Measurements from ENCODE around the gene TAS2R43. TPM values are rescaled to one million over a fixed set of nuclear protein-coding genes. Genes with fewer than 3 reads are reported as not detected.
"Not testable (repeated sequence)": the region's sequence is repeated elsewhere in the genome, so short reads cannot be mapped to it uniquely, and the experiment has no call there.

Gene TAS2R43
- total RNA-seq, 1 experiment from 2014 or later = not detected

DNA sequence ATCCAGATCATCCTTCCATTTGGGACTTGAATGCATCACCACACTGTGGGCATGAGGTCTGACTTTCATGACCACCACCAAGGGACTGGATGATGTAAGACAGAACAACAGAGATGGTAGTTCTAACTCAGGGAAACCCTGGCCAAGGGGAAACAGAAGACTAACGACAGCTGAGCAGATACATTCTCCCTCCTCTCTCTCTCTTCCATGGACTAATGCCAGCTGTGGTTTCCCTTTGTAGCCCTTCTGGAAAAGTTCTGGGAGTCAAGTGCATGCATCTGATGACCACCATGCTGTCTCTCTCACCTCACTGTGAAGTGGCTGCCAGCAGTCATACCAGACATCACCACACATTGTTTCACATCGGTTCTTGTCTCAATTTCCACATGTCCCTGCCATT lies 38.9 kb upstream of the TAS2R43 start:
- Histone ChIP-seq H3K9ac (ENCODE audit: low read length) (no peak overlapping the region), H3K4me1 (ENCODE audit: insufficient read depth, low read length) (no peaks in the 10 kb centered on the region), H4K20me1 (ENCODE audit: low read length) (no peaks in the 10 kb centered on the region), H3K9me3 (ENCODE audit: low read length) (no peaks in the 10 kb centered on the region), H3K27me3 (ENCODE audit: low read length) (no peaks in the 10 kb centered on the region), H3F3A (ENCODE audit: low read length, unreplicated experiment) (no peaks in the 10 kb centered on the region), H3K9me2 (replicated peaks; ENCODE audit: low read length) (no peaks in the 10 kb centered on the region), H2AFZ (ENCODE audit: low read length) (no peak overlapping the region), H3K4me3 (ENCODE audit: low read length) (no peak overlapping the region), H3K27ac (ENCODE audit: low read length) (no peak overlapping the region), H3K36me3 (ENCODE audit: low read depth, low read length) (no peaks in the 10 kb centered on the region), H3K79me2 (ENCODE audit: low read length) (peaks cover 3% of the 10 kb centered on the region; the same call in 1 of the 2 replicates), H3K4me2 (ENCODE audit: low read length) (no peak overlapping the region)
- no peak for TF ChIP-seq EZH2phosphoT487 (IDR thresholded peaks at IDR 0.05; ENCODE audit: borderline replicate concordance, low read length)
- TF ChIP-seq, protein P1, sequence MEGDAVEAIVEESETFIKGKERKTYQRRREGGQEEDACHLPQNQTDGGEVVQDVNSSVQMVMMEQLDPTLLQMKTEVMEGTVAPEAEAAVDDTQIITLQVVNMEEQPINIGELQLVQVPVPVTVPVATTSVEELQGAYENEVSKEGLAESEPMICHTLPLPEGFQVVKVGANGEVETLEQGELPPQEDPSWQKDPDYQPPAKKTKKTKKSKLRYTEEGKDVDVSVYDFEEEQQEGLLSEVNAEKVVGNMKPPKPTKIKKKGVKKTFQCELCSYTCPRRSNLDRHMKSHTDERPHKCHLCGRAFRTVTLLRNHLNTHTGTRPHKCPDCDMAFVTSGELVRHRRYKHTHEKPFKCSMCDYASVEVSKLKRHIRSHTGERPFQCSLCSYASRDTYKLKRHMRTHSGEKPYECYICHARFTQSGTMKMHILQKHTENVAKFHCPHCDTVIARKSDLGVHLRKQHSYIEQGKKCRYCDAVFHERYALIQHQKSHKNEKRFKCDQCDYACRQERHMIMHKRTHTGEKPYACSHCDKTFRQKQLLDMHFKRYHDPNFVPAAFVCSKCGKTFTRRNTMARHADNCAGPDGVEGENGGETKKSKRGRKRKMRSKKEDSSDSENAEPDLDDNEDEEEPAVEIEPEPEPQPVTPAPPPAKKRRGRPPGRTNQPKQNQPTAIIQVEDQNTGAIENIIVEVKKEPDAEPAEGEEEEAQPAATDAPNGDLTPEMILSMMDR (conservative IDR thresholded peaks at IDR 0.05; ENCODE audit: low read depth, low read length) = no peak
- TF ChIP-seq EZH2 (IDR thresholded peaks at IDR 0.05; ENCODE audit: low read length, unreplicated experiment) = no peak
- POLR2A ChIA-PET (ENCODE audit: unreplicated experiment) = no interaction called here
- CTCF ChIA-PET = no interaction called here
- intact Hi-C loops (cut with micrococcal nuclease) = no loop called here
- BruUV-seq (replicated peaks) = no TSS peak
- DNase-seq = no peak
- no peak for ATAC-seq

- no peak overlapping the region for H3K9ac ChIP-seq (ENCODE audit: low read length)
- ChIA-PET CTCF (no interaction called here), POLR2A (ENCODE audit: unreplicated experiment) (no interaction called here)
- ATAC-seq (no peak), DNase-seq (no peak)
- TF ChIP-seq, protein P1 (conservative IDR thresholded peaks at IDR 0.05; ENCODE audit: low read depth, low read length) = no peak
- no peak for TF ChIP-seq EZH2 (IDR thresholded peaks at IDR 0.05; ENCODE audit: low read length, unreplicated experiment)
- no peak for TF ChIP-seq EZH2phosphoT487 (IDR thresholded peaks at IDR 0.05; ENCODE audit: borderline replicate concordance, low read length)
- H3K4me3 ChIP-seq (ENCODE audit: low read length) = no peak overlapping the region
- H2AFZ ChIP-seq (ENCODE audit: low read length) = no peak overlapping the region
- no peaks in the 10 kb centered on the region for H3K4me1 ChIP-seq (ENCODE audit: insufficient read depth, low read length)
- intact Hi-C loops (cut with micrococcal nuclease) = no loop called here
- no peaks in the 10 kb centered on the region for H3K36me3 ChIP-seq (ENCODE audit: low read depth, low read length)
- no peak overlapping the region for H3K4me2 ChIP-seq (ENCODE audit: low read length)
- no peaks in the 10 kb centered on the region for H3K9me3 ChIP-seq (ENCODE audit: low read length)
- H3K27me3 ChIP-seq (ENCODE audit: low read length) = no peaks in the 10 kb centered on the region
- H3F3A ChIP-seq (ENCODE audit: low read length, unreplicated experiment) = no peaks in the 10 kb centered on the region
- no peak overlapping the region for H3K27ac ChIP-seq (ENCODE audit: low read length)
- BruUV-seq (replicated peaks) = no TSS peak
- H4K20me1 ChIP-seq (ENCODE audit: low read length) = no peaks in the 10 kb centered on the region
- peaks cover 3% of the 10 kb centered on the region; the same call in 1 of the 2 replicates for H3K79me2 ChIP-seq (ENCODE audit: low read length)
- no peaks in the 10 kb centered on the region for H3K9me2 ChIP-seq (replicated peaks; ENCODE audit: low read length)
These were observed 38.3 kb upstream of the TAS2R43 start for GRCh38 chr12:11130382-11130781.

DNA sequence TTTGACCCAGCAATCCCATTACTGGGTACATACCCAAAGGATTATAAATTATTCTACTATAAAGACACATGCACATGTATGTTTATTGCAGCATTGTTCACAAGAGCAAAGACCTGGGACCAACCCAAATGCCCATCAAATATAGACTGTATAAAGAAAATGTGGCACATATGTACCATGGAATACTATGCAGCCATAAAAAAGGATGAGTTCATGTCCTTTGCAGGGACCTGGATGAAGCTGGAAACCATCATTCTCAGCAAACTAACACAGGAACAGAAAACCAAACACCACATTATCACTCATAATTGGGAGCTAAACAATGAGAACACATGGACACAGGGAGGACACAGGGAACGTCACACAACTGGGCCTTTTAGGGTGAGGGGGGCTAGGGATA lies 22.0 kb upstream of the TAS2R43 start:
- H3K4me1 ChIP-seq (ENCODE audit: insufficient read depth, low read length); H4K20me1 ChIP-seq (ENCODE audit: low read length); H3K4me3 ChIP-seq (ENCODE audit: low read length); H3K9ac ChIP-seq (ENCODE audit: low read length); H2AFZ ChIP-seq (ENCODE audit: low read length); H3K36me3 ChIP-seq (ENCODE audit: low read depth, low read length); H3K4me2 ChIP-seq (ENCODE audit: low read length); intact Hi-C loops (cut with micrococcal nuclease); BruUV-seq (replicated peaks); DNase-seq; H3K9me2 ChIP-seq (replicated peaks; ENCODE audit: low read length); H3K27ac ChIP-seq (ENCODE audit: low read length); ATAC-seq; H3F3A ChIP-seq (ENCODE audit: low read length, unreplicated experiment); CTCF ChIA-PET; POLR2A ChIA-PET (ENCODE audit: unreplicated experiment); H3K27me3 ChIP-seq (ENCODE audit: low read length); H3K9me3 ChIP-seq (ENCODE audit: low read length): not testable (repeated sequence)
- peaks cover 36% of the 10 kb centered on the region for H3K79me2 ChIP-seq (ENCODE audit: low read length)

DNA sequence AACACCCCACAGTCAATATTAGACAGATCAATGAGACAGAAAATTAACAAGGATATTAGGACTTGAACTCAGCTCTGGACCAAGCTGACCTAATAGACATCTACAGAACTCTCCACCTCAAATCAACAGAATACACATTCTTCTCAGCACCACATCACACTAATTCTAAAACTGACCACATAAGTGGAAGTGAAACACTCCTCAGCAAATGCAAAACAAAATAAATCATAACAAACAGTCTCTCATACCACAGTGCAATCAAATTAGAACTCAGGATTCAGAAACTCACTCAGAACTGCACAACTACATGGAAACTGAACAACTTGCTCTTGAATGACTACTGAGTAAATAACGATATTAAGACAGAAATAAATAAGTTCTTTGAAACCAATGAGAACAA lies 19.1 kb upstream of the TAS2R43 start:
- CTCF ChIA-PET; intact Hi-C loops (cut with micrococcal nuclease); H3F3A ChIP-seq (ENCODE audit: low read length, unreplicated experiment); H2AFZ ChIP-seq (ENCODE audit: low read length); H3K9me2 ChIP-seq (replicated peaks; ENCODE audit: low read length); H3K9ac ChIP-seq (ENCODE audit: low read length); H3K4me2 ChIP-seq (ENCODE audit: low read length); H3K9me3 ChIP-seq (ENCODE audit: low read length); DNase-seq; H3K4me1 ChIP-seq (ENCODE audit: insufficient read depth, low read length); POLR2A ChIA-PET (ENCODE audit: unreplicated experiment); BruUV-seq (replicated peaks); H3K36me3 ChIP-seq (ENCODE audit: low read depth, low read length); H3K4me3 ChIP-seq (ENCODE audit: low read length); ATAC-seq; H3K27ac ChIP-seq (ENCODE audit: low read length); H4K20me1 ChIP-seq (ENCODE audit: low read length); H3K27me3 ChIP-seq (ENCODE audit: low read length): not testable (repeated sequence)
- H3K79me2 ChIP-seq (ENCODE audit: low read length) = peaks cover 38% of the 10 kb centered on the region

All from PC-3 (cell line).